ENCODE data around the gene EHMT1.

DNA sequence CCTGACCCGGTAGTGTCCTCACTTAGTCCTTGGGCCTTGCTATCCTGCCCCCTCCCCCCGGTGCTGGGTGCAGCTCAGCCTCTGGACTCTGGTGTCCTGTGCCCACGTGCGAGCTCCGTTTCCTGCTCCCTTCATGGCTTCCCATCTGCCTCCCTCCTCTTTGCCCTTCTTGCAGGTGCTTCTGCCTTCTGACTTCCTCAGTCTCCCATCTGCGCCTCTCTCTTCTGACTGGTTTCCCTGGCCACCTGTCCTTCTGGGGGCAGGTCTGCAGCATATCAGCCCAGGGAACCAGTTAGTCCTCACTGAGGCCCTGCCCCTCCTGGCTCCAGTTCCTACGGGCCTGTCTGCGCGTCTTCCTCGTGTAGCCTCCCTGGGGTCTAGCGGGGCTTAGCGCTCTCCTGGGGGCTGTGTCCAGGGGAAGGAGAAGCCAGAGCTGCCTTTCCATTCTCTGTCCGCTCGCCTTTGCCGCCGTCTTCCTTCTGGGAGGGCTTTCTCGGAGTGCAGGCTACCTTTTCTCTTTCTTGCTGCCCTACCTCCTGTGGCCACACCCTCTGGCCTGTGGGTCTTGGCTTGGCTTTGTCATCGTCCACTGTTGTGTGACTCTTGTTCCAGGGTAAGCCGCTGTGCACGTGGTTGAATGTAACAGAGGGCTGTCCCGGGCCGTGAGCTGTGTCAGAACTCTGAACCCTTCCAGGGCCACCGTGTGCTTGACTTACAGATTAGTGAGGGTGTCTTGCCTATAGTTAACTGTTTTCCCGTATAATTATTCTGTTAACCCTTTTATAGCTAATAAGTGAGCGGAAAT, 51.8 kb downstream of the EHMT1 start:
- TF ChIP-seq, protein P1, sequence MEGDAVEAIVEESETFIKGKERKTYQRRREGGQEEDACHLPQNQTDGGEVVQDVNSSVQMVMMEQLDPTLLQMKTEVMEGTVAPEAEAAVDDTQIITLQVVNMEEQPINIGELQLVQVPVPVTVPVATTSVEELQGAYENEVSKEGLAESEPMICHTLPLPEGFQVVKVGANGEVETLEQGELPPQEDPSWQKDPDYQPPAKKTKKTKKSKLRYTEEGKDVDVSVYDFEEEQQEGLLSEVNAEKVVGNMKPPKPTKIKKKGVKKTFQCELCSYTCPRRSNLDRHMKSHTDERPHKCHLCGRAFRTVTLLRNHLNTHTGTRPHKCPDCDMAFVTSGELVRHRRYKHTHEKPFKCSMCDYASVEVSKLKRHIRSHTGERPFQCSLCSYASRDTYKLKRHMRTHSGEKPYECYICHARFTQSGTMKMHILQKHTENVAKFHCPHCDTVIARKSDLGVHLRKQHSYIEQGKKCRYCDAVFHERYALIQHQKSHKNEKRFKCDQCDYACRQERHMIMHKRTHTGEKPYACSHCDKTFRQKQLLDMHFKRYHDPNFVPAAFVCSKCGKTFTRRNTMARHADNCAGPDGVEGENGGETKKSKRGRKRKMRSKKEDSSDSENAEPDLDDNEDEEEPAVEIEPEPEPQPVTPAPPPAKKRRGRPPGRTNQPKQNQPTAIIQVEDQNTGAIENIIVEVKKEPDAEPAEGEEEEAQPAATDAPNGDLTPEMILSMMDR (IDR thresholded peaks at IDR 0.05): peak in 1 of 6 experiments; percentile 18
- TF ChIP-seq POLR2A (IDR thresholded peaks at IDR 0.05): peak in 1 of 2 donors; percentile 45

Data from Peyer's patch (tissue), 4 donors.